Measurements from ENCODE around the gene ATP6V1C2.

ATP6V1C2 gene

GRCh38 chr2:10712185-10712809 lies 9.1 kb upstream of the ATP6V1C2 start:
- ATAC-seq (peak; percentile 63), DNase-seq (peak; percentile 9)
- Mint-ChIP-seq H3K27me3 (peaks cover 30% of the 10 kb centered on the region), H3K27ac (peak overlapping the region; percentile 78), H3K36me3 (ENCODE audit: low read depth) (no peaks in the 10 kb centered on the region), H3K4me3 (no peak overlapping the region), H3K4me1 (peaks cover 6% of the 10 kb centered on the region), H3K9me3 (no peaks in the 10 kb centered on the region)

GRCh38 chr2:10716581-10716980 lies 4.8 kb upstream of the ATP6V1C2 start:
- Mint-ChIP-seq H3K4me1 (peaks cover 6% of the 10 kb centered on the region), H3K36me3 (ENCODE audit: low read depth) (no peaks in the 10 kb centered on the region), H3K27me3 (peaks cover 26% of the 10 kb centered on the region), H3K9me3 (no peaks in the 10 kb centered on the region), H3K27ac (no peak overlapping the region), H3K4me3 (no peak overlapping the region)
- no peak for ATAC-seq
- DNase-seq, result no peak

DNA sequence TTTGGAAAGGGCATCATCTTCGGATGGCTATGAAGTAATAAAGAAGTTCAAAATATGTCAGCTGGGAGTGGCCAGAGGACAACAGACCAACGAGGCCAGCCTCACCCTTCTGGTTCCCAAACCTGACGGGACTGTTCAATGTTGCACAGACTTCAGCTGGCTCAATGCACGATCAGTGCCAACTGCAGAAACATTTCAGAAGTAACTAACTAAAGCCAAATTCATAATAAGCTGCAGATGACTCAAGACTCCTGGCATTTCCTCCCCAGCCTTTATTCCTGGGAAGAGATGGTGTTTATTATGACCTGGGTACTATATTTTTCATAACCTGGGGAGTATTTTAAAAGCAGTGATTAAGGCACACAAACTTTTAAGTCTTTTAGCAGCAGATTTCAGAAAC lies 3.8 kb upstream of the ATP6V1C2 start:
- H3K9me3 Mint-ChIP-seq, result no peaks in the 10 kb centered on the region
- no peak overlapping the region for H3K27ac Mint-ChIP-seq
- H3K4me3 Mint-ChIP-seq, result no peak overlapping the region
- peaks cover 36% of the 10 kb centered on the region for H3K27me3 Mint-ChIP-seq
- no peaks in the 10 kb centered on the region for H3K36me3 Mint-ChIP-seq (ENCODE audit: low read depth)
- no peak for DNase-seq
- ATAC-seq, result no peak
- H3K4me1 Mint-ChIP-seq, result peaks cover 6% of the 10 kb centered on the region

GRCh38 chr2:10720306-10720705 lies 1.1 kb upstream of the ATP6V1C2 start:
- Mint-ChIP-seq H3K27ac (no peak overlapping the region), H3K27me3 (peaks cover 51% of the 10 kb centered on the region), H3K36me3 (ENCODE audit: low read depth) (no peaks in the 10 kb centered on the region)

GRCh38 chr2:10720947-10721395 lies 459 bp upstream of the ATP6V1C2 start:
- DNase-seq (no peak), ATAC-seq (no peak)
- no peaks in the 10 kb centered on the region for H3K36me3 Mint-ChIP-seq (ENCODE audit: low read depth)
- no peaks in the 10 kb centered on the region for H3K9me3 Mint-ChIP-seq
- H3K4me3 Mint-ChIP-seq, result peak overlapping the region; percentile 45
- H3K4me1 Mint-ChIP-seq, result peaks cover 6% of the 10 kb centered on the region
- peaks cover 51% of the 10 kb centered on the region for H3K27me3 Mint-ChIP-seq
- H3K27ac Mint-ChIP-seq, result no peak overlapping the region

More at GRCh38 chr2:10720306-10720705, 1.1 kb upstream of the ATP6V1C2 start:
- H3K9me3 Mint-ChIP-seq, result no peaks in the 10 kb centered on the region
- peak overlapping the region; percentile 45 for H3K4me3 Mint-ChIP-seq
- peaks cover 6% of the 10 kb centered on the region for H3K4me1 Mint-ChIP-seq
- ATAC-seq, result no peak
- DNase-seq, result no peak

- Mint-ChIP-seq H3K27me3 (peaks cover 51% of the 10 kb centered on the region), H3K4me3 (peak overlapping the region; percentile 54), H3K9me3 (no peaks in the 10 kb centered on the region), H3K36me3 (ENCODE audit: low read depth) (no peaks in the 10 kb centered on the region), H3K27ac (no peak overlapping the region), H3K4me1 (peaks cover 6% of the 10 kb centered on the region)
- DNase-seq (no peak), ATAC-seq (no peak)
Measured at GRCh38 chr2:10722252-10722825, 909 bp downstream of the ATP6V1C2 start.

DNA sequence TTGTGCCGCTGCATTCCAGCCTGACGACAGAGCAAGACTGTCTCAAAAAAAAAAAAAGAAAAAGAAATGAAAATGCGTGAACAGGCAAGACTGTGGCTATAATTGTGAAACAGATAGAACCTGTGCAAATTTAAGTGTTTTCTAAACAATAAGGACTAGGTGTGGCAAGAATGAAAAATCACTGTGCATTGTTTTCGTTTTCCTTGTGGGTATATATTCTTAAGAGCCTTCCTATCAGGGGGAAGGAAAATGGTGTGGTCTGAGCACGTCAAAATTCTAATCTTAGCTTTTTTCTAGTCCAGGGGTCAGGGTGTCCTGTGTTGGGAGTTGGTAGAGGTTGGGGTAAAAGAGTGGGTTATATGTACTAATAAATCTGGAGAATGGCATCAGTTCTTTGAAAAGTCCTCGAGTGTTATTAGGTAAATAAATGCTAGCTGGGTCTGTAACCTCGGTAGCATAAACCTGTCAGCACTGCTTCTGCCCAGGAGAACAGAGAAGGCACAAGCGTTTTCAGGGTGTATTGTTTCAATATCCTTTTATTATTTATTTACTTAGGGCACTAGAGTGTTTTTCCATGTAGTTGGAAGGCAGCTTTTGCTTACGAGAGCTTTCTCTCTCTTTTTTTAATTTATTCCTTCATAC lies 11.6 kb downstream of the ATP6V1C2 start:
- no peak for DNase-seq
- H3K9me3 Mint-ChIP-seq, result no peaks in the 10 kb centered on the region

GRCh38 chr2:10733566-10733925 lies 12.1 kb downstream of the ATP6V1C2 start:
- Mint-ChIP-seq H3K9me3 (no peaks in the 10 kb centered on the region), H3K27me3 (peaks cover 6% of the 10 kb centered on the region), H3K36me3 (ENCODE audit: low read depth) (no peaks in the 10 kb centered on the region), H3K27ac (no peak overlapping the region), H3K4me3 (no peak overlapping the region), H3K4me1 (no peaks in the 10 kb centered on the region)
- DNase-seq (no peak), ATAC-seq (no peak)

More for the DNA sequence above, 11.6 kb downstream of the ATP6V1C2 start:
- Mint-ChIP-seq H3K4me3 (no peak overlapping the region), H3K4me1 (no peaks in the 10 kb centered on the region), H3K27me3 (peaks cover 6% of the 10 kb centered on the region), H3K27ac (no peak overlapping the region), H3K36me3 (ENCODE audit: low read depth) (no peaks in the 10 kb centered on the region)
- no peak for ATAC-seq

DNA sequence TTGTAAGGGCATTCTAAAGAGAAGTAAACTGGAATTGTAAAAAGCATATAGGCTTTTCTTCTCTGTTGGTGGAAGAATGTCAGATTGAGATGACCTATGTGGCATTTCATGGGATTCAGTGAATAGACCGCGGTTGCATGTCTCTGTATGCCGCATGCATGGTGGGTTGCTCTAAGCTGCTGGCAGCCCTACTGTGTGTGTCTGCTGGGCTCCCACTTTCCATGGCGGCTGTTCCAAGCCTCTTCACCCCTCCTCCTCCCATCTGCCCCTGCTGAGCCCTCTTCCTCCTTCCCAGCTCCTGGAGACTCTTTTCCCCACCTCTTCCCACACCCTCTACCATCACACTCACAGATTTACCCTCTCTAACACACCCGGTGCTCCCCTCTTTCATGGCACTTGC lies 12.6 kb downstream of the ATP6V1C2 start:
- H3K27ac Mint-ChIP-seq, result no peak overlapping the region
- H3K36me3 Mint-ChIP-seq (ENCODE audit: low read depth), result no peaks in the 10 kb centered on the region
- ATAC-seq, result no peak
- no peak for DNase-seq
- H3K4me3 Mint-ChIP-seq, result no peak overlapping the region
- no peaks in the 10 kb centered on the region for H3K4me1 Mint-ChIP-seq
- H3K27me3 Mint-ChIP-seq, result peaks cover 6% of the 10 kb centered on the region
- H3K9me3 Mint-ChIP-seq, result no peaks in the 10 kb centered on the region

DNA sequence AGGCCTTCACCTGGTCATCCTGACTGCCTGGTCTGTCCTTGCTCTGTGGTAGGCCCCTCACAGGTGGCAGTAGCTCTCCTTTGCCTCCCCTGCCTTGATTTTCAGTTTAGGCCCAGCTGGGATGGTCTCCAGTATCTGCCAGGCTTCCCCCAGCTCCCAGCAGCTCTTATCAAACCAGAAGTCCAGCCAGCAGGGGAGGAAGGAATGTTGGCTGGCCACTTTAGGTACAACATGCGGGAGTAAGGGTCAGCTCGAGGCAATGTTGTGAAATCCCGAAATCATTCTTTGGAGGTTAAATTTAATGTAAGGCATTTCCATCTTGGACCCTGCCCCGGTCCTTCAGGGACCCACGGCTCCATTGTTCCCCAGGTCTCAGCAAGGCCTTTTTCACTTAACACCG lies 16.8 kb downstream of the ATP6V1C2 start:
- Mint-ChIP-seq H3K27ac (no peak overlapping the region), H3K27me3 (peaks cover 6% of the 10 kb centered on the region), H3K4me1 (no peaks in the 10 kb centered on the region), H3K36me3 (ENCODE audit: low read depth) (no peaks in the 10 kb centered on the region), H3K9me3 (no peaks in the 10 kb centered on the region), H3K4me3 (no peak overlapping the region)
- no peak for ATAC-seq
- DNase-seq, result no peak

DNA sequence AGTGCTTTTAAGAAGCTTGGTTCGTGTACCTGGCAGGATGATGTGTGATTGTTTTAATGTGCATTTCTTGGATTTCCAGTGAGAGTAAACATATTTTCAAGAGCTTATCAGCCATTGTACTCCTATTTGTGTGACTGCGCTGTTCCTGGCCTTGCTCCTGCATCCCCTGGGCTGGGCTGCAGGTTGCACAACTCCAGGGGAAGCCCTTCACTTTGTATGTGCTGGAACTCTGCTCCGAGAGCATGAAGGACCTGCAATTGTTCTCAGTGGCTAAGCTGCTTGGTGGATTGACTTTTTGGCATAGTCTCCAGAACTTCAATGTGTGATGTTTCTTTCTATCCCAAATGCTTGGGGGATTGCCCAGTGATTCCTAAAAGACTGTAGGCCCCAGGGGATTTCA lies 18.8 kb downstream of the ATP6V1C2 start:
- Mint-ChIP-seq H3K27ac (no peak overlapping the region), H3K4me1 (peaks cover 1% of the 10 kb centered on the region), H3K27me3 (peaks cover 1% of the 10 kb centered on the region), H3K36me3 (ENCODE audit: low read depth) (no peaks in the 10 kb centered on the region), H3K9me3 (no peaks in the 10 kb centered on the region), H3K4me3 (no peak overlapping the region)
- ATAC-seq (no peak), DNase-seq (no peak)

DNA sequence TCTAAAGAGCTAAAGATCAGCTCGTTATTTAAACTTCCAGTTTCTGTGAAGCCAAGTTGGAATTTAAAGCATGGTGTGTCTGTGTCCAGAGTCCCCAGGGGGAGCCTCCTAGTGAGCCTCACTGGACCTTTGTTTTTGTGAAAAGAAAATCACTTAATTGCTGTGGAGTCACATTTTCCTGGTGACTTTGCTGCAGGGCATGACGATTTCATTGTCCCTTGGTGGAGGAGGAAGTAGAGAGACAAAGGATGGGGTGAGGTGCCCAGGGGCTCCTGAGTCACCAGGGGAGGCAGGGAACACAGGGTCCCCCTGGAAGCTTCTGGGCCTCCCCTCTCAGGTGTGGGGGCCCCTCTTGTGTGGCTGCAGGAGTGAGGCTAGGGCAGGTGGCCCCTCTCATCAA lies 19.7 kb downstream of the ATP6V1C2 start:
- Mint-ChIP-seq H3K4me3 (no peak overlapping the region), H3K4me1 (peaks cover 9% of the 10 kb centered on the region), H3K36me3 (ENCODE audit: low read depth) (no peaks in the 10 kb centered on the region), H3K27ac (no peak overlapping the region), H3K9me3 (no peaks in the 10 kb centered on the region), H3K27me3 (no peaks in the 10 kb centered on the region)
- ATAC-seq (no peak), DNase-seq (no peak)

DNA sequence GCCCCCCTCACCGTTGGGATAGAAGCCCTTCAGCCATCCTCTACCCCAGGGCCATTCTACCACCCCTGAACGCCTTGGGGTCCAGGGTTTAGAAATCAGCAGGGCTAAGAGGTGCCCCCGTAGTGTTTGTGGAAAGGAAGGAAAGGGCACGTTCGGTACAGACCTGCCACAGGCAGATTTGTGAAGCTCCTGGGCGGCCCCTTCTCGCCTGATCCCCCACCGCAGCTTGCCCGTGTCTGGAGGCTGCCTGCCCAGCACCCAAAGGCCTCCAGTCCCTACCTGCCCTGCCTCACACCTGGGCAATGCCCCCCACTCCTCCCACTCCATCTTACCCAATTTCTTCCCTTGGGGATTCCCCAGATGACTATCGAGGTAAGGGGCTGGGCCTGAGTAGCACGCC lies 21.2 kb downstream of the ATP6V1C2 start:
- Mint-ChIP-seq H3K4me1 (peaks cover 13% of the 10 kb centered on the region), H3K27me3 (no peaks in the 10 kb centered on the region), H3K27ac (no peak overlapping the region), H3K36me3 (ENCODE audit: low read depth) (no peaks in the 10 kb centered on the region), H3K9me3 (no peaks in the 10 kb centered on the region), H3K4me3 (no peak overlapping the region)
- DNase-seq, result no peak
- no peak for ATAC-seq

GRCh38 chr2:10750610-10751009 lies 29.2 kb downstream of the ATP6V1C2 start:
- Mint-ChIP-seq H3K36me3 (ENCODE audit: low read depth) (no peaks in the 10 kb centered on the region), H3K27ac (no peak overlapping the region), H3K4me1 (peaks cover 8% of the 10 kb centered on the region), H3K9me3 (no peaks in the 10 kb centered on the region), H3K4me3 (no peak overlapping the region), H3K27me3 (peaks cover 2% of the 10 kb centered on the region)
- ATAC-seq, result no peak
- no peak for DNase-seq

DNA sequence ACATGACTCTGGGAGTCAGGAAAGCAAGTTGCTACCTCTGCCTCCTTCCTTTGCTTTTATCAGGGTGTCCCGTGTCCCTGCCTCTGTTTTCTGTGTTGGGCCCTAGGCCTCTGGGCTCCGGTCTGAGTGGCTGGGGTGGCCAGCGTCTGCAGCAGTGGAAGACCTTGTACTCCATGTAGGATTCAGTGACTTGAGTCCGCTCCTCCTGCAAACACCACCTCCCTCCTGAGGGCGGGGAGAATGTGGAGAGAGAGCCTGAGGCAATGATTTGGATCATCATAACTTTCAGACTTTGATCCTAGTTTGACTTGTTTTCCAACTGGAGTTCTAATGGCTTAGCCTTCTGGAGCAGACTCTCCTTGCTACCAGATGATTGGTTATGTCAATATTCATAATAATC lies 30.8 kb downstream of the ATP6V1C2 start:
- Mint-ChIP-seq H3K4me1 (peaks cover 2% of the 10 kb centered on the region), H3K27ac (no peak overlapping the region), H3K36me3 (ENCODE audit: low read depth) (no peaks in the 10 kb centered on the region), H3K9me3 (no peaks in the 10 kb centered on the region), H3K4me3 (no peak overlapping the region), H3K27me3 (peaks cover 2% of the 10 kb centered on the region)
- ATAC-seq, result no peak
- DNase-seq, result no peak

Data from activated naive CD8-positive, alpha-beta T cell treated with anti-CD3 and anti-CD28 coated beads, Interleukin-2, amount 50 U/mL, for 24 hours (primary cell).